Gastroesophageal sphincter (tissue), 3 donors: ENCODE data around the gene SLC34A2.

Source experiments
- CTCF ChIP-seq, 4 experiments: fragments of 200-600 bp in 2 of 4; fragments of 450-650 bp in 2 of 4; sonication (generic) in 1 of 4; IDR thresholded peaks; one replicate each; pipeline ENCODE4 v1.5.1; 2017 to 2019; ENCODE audit warnings: antibody characterized with exemption in 4 of 4, mild to moderate bottlenecking in 2 of 4, moderate library complexity in 2 of 4
- POLR2A ChIP-seq, 2 donors: fragments of 450-650 bp; IDR thresholded peaks; one replicate each; pipeline ENCODE4 v1.6.1; 2017; ENCODE audit warnings: antibody characterized with exemption in 2 of 2, mild to moderate bottlenecking in 2 of 2, moderate library complexity in 1 of 2
- POLR2AphosphoS5 ChIP-seq: sonication (generic); formaldehyde crosslinking; IDR thresholded peaks from one replicate; pipeline ENCODE4 v1.6.1; 2017; ENCODE audit warnings: antibody characterized with exemption

GRCh38 chr4:25637581-25638220, 17.9 kb upstream of the SLC34A2 start:
- TF ChIP-seq CTCF (IDR thresholded peaks at IDR 0.05) (no peak), POLR2A (IDR thresholded peaks at IDR 0.05) (no peak), POLR2AphosphoS5 (no peak)
